Germinal center (tissue), 1 donor: ENCODE measurements around the gene MFRP.

Experiments used
- DNase-seq: peaks from one replicate; pipeline ENCODE4 v3.0.0; 2012; ENCODE audit warnings: mixed read lengths, low spot score

MFRP gene

DNA sequence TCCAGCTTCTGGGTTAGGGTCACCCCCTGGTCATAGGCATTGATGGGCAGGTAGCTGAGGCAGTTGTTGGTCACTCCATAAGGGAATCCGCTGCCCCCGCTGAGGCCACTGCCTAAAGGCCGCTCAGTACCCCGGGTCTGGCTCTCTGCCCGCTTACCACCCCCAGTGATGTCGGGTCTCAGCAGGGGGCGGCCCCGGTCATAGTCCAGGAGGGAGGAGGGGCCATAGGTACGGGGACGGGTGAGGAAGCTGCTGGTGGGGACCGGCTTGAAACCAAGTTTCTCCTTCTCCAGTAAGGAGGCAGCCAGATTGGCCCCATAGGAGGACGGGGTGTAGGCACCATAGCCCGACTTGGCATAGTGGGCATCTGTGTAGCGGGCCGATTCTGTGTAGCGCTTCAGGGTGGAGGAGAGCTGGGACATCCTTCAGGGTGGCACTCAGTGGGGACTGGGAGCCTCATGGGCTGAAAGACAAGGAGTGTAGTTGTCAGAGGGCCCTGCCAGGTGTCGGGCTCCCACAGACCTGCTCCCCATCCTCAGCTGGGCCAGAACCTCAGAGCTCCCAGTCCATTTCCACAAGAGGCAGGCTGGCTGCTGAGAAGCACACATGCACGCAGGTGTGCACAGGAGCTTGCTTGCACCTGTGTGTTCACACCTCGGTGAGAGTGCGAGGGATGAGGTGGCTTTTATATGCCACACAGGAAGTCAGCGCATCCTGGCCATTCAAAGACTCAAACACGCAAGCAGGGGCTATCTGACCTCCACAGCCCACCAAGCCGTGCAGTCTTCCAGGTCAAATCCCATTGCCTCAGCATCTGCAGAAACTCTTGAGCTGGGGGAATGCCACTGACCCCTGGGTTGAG lies 26.8 kb upstream of the MFRP start:
- DNase-seq: no peak

DNA sequence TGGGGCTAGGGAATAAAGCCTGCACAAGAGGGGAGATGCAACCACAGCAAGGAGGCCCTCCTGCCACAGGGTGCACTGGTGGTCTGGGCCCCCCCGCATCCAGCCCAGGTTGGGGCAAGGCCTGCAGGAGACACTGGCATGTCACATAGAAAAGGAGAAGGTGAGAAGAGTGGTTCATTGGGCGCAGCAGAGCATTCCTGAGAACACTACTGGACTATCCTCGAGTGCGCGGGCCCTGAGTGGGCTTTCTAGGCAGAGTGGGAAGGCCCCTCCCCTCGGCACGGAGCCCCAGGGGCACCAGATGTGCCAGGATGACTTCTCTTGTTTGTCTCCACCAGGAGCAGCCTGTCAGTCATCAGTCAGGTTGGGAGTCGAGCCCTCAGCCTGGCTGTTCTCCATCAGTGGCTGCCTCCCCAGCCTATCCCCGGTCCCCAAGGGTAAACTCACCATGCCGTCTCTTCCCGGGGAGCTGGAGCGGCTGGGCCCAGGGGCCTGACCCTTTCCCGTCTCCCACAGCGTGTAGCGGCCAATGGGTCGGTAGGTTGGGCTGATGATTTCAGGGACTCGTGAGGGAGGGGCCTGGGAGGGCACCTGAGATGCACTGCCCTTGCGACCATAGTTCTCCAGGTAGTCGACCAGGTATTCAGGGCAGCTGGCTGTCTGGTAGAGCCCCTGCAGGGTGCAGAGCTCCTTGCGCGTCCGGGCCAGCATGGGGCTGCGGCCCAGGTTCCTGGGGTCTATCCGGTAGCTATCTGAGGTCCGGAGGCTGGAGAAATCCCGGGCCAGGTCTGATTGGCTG lies 26.0 kb upstream of the MFRP start:
- no peak for DNase-seq

DNA sequence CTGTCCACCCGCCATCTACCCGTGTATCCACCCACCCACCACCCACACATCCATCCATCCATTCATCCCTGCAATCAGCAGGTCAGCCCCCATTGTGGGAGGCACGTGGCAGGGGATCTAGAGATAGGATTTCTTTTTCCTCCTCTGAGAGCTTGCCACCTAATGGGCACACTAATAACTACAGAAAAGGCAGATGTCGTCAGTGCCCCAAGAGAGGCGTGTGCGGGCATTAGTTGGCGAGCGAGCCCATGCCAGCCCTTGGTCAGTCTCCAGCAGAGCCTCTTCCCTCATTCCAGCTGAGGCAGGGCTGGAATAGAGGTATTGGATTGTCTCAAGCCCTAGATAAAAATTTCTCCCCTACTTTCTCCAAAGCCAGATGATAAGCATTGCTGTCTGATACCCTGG lies 25.3 kb upstream of the MFRP start:
- DNase-seq: no peak

DNA sequence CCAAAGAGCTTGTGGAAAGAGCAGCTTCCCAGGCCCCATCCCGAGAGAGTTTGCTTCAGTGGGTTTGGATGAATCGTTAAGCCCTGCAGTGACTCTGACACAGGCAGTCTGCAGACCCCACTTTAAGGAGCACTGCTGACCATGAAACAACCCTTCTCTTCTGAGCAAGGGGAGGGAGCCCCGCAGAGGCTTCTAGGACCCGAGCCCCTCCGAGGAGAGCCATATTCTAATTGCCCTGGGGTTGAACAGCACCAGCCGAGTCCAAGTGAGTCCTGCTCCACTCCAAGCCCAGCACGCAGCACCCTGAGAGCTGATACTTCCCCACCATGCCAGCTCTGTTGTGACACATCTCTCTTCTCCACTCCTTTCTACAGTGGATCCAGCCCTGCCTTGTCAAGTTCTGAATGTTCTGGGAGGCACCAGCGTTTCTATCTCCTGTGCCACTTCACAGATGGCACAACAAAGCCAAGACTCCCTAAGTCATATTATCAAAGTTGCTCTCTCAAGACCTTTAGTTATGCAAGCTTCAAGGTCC lies 24.6 kb upstream of the MFRP start:
- DNase-seq: no peak

DNA sequence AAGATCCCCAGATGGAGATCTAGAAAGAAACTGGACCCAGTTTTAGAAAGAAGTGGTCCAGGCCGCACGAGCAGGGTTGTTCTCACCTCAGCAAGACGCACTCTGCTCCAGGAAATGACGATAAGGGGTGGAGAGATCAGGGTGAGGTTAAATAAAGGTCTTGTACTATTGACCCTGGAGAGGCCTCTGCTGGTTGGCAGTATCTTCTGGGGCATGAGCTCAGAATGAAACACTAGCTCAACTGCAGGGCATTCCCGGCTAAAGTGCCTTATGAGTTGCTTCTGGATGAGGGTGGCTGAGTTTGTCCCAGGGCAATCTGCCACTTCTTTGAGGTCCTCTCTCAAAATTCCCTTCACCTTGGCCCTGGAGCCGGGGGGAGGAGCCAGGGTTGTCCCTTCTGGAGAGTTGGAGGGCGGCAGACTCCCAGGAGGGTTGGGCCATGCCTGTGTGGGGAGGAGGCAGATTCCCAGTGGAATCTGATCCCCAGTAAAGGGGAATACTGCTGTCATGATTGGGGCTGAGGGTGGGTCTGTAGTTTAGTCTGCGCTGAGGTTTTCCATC lies 24.1 kb upstream of the MFRP start:
- no peak for DNase-seq

DNA sequence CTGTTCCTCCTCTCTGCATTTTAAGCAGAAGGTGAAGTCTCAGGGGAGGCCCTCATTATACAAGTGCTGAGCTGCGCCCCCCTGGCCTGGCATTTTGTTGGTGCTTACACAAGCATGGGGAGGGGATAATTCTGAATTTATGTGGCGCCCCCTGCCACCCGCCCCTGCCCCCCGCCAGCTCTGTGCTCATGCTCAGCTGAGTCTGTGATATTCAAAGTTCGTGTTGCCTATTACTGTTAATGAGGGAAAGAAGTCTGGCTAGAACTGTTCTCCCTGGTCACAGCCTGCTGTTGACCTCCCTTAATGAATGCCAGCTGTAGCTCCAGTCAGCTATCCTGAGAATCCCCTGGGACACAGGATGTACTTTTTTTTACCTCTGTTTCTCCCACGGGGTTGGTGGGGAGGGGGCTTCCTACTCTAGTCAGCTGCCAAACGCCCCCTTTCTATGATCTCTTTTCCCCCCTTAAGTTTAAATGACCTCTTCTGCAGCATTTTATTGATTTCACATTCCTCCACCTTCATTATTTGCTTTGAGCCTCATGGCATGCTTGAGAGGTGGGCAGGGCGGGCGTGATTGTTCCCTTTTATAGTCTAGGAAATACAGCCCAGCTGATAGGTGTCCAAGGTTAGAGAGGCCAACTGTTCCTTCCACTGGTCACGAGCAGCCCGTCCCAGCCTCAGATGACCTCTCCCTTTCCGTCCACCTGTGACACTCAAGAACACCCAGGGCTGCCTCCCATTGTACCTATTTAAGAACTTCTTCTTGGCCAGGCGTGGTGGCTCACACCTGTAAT lies 22.8 kb upstream of the MFRP start:
- no peak for DNase-seq

DNA sequence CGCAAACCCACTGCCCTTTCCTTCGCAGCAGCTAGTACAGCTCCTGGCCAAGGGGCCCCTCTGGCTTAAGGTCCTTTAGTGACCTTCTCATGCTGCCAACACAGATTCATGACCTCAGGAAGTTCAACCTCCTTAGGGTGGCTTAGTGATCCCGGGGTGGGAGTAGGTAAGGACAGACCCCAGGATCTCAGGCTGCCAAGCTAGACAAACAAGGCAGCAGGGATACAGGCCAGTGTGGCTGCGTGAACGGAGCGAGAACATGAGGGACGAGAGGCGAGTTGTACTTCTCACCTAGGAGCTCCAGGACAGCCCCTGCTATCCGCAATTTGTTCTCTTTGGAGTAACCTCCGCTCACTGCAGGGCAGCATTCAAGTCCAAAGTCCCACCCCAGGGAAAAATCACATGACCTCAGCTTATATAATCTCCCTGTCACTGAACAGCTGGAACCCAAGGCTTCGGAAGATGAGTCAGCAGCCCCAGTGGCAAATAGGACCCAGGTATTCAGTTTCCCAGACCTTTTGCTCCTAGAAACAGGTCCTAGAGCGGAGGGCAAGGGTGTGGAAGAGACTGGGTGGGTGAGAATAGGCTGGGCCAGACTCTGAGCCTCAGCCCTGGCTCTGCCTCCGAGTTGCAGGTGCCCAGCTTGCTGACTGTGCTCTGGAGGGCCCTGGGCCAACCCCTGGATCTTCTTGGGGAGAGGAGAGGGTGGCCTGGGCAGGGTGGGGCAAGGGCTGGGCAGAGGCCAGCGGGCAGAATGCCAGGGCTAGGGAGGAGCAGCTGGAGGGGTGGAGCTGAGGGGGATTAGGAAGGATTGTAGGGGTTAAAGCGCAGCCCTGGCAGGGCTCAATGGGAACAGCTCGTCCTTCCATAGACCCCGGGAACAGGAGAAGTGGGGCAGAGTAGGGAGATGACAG lies 21.9 kb upstream of the MFRP start:
- DNase-seq: no peak

DNA sequence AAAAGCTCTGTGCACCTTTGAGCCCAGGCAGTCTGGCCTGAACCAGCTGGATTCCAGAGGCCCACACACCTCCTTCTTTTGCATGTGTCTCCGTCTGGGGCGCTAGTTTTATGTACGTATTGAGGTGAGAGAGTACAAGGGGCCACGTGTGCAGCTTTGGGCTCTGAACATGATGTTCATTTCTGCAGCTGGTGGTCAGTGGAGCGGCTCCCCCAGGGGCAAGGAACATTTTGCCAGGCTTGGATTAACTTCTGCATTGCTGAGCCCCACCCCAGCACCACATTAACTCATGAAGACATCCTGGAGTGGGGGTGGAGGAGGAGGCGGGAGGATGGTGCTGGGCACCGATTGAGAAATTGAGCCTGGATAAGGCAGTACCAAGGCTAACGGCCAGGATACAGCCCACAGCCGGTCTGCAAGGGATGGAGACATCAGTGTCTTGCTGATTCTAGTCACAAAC lies 21.2 kb upstream of the MFRP start:
- no peak for DNase-seq

DNA sequence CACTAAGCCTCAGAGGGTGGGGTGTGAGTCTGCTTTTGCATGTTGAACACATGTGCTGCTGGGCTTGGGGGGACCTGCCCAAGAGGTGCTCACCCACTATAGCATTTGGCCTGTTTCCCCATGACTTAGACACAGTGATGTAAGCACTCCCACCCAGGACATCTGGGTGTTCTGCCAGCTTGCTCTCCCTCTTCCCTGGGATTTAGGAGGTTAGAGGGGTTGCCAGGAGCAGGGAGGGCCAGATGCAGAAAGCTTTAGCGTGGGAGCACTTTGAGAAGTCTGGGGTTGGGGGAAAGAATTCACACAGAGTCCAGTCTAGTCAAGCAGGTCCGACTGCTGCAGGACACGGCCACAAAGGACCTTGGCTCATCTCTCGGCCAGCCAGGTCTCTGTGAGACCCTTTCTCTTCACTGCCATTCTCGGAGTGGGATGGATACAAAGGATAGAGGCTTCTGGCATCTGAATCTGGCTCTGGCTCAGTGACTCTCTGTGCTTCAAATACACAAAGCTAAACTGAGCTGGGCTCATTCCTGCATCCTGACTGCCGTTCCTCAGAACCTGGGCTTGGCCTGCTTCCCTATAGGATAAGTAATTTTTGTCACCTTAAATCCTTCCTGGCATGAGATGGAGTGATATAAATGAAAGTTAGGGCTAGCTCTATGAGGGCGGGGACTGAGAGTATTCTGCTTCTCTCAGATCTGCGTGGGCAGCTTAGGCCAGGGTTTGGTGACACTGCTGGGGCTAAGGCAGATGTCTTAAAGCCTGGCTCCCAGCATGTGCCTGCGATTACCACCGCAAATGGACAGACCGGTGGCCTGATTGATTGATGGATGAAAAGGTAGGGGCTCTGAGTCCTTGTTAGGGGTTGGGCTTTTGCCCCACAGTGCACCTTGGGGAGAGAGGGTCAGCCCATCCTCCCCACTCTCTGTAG lies 20.4 kb upstream of the MFRP start:
- DNase-seq: no peak

DNA sequence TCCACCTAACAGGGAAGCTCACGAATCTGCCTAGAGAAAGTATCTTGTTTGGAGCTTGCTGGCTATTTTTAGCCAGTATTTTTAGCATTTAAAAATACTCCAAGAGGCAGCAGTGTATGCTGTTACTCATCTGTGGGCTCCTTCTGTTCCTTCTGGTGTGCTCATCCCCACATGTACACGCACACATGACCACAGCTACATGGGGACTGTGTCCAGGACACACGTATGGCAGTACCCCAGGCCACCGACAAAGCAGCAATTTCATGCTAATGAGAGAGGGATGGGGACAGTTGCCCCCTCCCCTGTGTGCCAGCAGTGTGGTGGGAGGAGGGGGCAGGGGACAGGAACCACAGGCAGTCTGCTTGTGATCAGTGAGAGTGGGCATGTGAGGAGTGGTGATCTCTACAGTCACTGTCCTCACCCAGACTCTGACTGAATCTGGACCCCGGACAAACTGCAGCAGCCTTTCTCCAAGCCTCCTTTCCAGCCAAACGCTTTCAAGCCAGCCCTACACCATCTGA lies 18.6 kb upstream of the MFRP start:
- no peak for DNase-seq

DNA sequence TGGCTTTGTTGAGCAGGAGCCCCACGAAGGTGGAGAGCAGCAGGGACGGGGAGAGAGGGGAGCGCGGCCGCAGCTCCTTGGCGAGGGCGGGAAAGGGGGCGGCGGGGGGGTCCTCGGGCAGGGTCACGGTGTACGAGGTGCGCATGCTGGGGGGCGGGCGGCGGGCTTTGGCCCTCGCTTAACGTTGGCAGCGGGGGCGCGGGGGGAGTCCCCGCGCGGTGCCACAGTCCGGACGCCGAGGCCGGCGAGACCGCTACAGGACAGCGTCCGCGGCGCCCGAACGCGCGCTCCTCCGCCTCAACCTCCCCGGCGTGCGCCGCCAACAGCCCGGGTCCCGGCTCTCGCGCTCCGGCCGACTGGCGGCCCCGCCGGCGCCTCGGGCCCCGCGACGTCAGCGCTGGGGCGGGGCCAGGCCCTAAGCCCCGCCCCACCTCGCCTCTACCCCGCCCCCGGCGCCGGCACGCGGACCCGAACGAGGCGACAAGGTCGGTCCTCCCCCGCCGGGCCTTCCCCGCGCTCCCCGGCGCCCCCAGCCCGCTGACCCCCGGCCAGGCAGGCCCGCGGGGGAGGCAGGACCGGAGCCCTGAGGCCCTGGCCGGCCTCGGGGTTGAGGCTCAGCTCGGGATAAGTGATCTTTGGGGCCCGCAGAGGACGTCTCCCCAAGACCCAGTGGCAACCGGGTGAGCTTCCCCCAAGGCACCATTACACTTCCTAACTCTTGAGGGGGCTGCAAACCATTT lies 17.5 kb upstream of the MFRP start:
- DNase-seq: peak; percentile 87

DNA sequence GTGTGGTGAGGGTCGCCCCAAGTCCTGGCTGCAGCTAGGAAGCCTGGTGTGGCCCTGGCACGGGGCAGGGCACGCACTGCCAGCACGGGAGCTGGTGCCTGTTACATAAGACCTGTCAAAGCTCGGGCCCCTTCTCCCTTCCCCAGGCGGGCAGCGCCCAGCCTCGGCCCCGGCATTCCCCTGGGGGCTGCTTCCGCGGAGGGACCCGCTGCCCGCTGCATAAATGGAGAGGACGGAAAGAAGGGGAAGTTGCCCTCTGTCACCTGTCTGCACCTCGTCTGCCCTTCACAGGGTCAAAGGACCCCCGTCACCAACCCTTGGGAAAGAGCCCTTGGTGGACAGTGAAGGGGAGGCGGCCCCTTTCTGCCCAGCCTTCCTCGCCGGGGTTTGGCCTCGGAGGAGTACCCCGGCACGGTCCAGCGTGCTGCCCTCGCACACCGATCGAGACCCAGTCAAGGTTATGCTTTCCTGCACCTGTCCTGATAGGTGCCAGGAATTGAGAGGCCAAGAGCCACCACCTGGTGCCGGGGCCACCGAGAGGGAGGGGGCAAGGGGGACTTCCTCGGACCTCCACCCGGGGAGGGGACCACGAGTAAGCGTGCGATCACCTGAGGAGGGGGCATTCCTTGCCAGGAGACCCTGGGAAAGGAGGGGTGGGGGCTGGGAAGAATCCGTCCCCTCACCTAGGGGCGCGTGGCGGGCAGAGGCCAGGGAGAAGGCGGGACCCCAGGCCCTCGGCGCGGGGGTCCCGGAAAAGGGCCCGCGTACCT lies 16.8 kb upstream of the MFRP start:
- no peak for DNase-seq

DNA sequence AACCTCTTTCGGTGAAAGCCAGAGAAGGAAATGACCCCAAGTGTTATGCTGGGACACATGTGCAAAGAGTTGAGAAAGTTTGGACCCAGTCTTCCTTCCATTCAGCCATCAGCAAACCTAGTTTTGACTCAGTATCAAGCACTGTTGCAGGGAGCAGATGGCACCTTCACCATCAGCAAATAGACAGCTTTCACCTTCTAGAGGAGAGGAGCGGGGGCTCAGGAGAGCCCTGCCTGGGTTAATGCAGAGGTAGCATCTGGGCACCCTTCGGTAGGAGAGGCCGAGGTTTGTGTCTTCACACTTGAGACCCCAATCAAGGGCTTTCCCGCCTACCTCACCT lies 16.2 kb upstream of the MFRP start:
- no peak for DNase-seq

DNA sequence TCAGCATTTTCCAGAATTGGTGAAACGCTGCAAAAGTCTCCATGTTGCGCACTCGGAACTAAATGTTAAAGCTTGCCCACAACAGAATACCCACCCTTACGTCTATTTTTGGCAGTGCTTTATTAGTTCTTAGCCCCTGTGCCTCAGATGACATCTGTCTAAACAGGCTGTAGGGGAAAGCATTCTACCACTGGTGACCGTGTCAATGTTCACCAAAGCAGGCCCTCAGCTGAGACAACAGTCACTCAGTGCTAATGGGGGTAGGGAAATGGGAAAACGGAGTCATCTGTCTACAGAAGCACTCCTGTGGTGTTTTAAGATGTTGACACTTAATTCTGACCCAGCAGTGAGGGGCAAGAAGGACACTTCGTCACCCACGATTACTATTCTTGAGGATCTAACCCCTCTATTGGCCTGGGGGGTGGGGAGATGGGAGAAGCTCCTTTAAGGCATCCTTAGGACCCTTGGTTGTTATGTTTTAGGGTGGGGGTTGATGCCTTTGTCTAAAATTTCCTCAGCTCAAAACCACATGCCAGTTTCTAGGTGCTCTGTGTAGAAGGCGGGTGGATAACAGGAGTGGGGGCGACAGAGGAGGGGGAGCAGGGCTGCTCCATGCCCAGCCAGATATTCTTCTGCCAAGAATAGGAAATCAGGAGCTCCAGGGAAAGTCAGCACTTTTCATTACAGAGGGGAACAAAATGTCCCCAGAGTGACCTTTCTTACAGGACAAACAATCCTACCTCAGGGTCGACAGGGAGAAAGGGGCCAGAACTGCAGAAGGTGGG lies 15.6 kb upstream of the MFRP start:
- no peak for DNase-seq

DNA sequence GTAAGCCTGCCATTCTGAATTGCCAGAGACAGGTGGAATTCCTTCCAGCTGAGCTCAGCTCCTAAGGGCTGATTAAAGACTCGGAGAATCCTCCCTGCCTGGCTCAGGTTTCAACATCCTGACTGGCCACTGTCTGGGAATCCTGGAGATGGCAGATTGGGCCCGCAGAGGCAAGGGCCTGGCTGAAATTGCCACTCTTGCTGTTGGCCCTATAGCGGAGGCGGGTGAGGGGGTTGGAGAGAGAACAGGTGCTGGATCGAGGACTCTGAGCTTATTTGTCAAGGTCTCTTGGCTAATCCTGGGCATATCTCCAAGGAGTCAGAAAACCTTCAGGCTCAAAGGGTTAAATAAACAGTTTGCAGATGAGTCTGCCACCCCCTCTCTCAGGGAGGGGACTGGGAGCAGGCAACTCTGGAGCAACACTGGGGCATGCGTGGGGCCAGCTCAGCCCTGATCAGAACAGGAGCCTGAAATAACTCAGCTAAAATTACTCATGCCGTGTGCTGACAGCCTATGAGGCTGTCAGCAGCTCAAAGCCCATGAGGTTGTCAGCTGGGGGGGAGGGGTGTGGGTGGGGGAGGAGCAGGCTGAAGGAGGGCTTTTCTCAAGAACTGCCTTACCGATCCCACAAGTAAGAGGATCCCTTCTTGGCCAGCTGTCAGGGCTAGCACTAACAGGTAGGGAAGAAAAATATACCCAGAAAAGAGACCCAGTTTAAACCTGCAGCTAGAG lies 14.7 kb upstream of the MFRP start:
- no peak for DNase-seq
